Lower lobe of right lung (tissue), 2 donors: ENCODE data around the gene CDC40. TPM values are rescaled to one million over a fixed set of nuclear protein-coding genes. Genes with fewer than 3 reads are reported as not detected.

ENCODE experiments used
- ATAC-seq, 2 donors: fragments of 200-7000 bp; cut with Tn5 transposase; one replicate each; pipeline ENCODE4 v1.9.1; 2020 to 2022; ENCODE audit warnings: mild to moderate bottlenecking in 2 of 2, moderate library complexity in 2 of 2
- DNase-seq: peaks from one replicate; pipeline ENCODE4 v3.0.0-alpha.2; 2020
- H3K27ac ChIP-seq: fragments of 200-600 bp; one replicate; pipeline ENCODE4 v1.8.0; 2022
- H3K27me3 ChIP-seq: fragments of 200-600 bp; one replicate; pipeline ENCODE4 v1.8.0; 2022; ENCODE audit warnings: low read depth
- H3K36me3 ChIP-seq: fragments of 200-600 bp; one replicate; pipeline ENCODE4 v1.8.0; 2022; ENCODE audit warnings: mild to moderate bottlenecking
- H3K4me1 ChIP-seq: fragments of 200-600 bp; one replicate; pipeline ENCODE4 v1.8.0; 2022
- H3K4me3 ChIP-seq: fragments of 200-600 bp; one replicate; pipeline ENCODE4 v1.8.0; 2022; ENCODE audit warnings: mild to moderate bottlenecking
- H3K9me3 ChIP-seq: fragments of 200-600 bp; one replicate; pipeline ENCODE4 v1.8.0; 2022
- CTCF ChIP-seq: fragments of 200-600 bp; IDR thresholded peaks from one replicate; pipeline ENCODE4 v1.8.0; 2022; ENCODE audit warnings: antibody characterized with exemption, mild to moderate bottlenecking
- intact Hi-C: fragments of 100-400 bp; cut with DNase I; formaldehyde crosslinking; loops from one replicate; pipeline ENCODE4 v1.11.0; 2022
- total RNA-seq: library from RNA; stranded (reverse); fragmentation: NEBNext Ultra II Directional; extraction: Animal tissue kit (Norgen Biotek cat#: 25700); gene quantifications from one replicate; pipeline ENCODE4 v1.2.1, GENCODE V29; 2021
- donor health status: DM: no; HTN: yes; CAD: no; lungs with severe emphysema.

CDC40 gene
- total RNA-seq, 1 donor from 2014 or later: 27.9 TPM

DNA sequence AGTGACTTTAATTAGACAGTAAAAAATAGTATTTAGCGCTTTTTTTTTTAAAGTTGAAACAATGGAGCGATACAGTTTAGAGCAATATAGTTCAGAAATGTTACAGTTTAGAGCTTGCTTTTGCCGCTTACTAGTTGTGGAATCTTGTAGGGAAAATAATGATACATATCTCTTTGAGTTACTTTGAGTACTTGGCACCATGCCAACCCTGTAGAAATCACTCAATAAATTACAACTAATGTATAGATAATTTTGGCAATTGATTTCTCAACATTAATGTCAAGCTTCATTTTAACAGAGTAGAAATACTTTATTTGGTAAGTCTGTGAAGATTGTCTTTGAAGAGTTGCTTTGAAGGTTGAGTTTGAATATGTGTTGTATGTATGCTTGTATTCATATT, 27.4 kb downstream of the CDC40 start:
- ATAC-seq (no peak), DNase-seq (no peak)
- H3K27me3 ChIP-seq: no peaks in the 10 kb centered on the region
- peaks cover 50% of the 10 kb centered on the region for H3K36me3 ChIP-seq
- H3K4me1 ChIP-seq: no peaks in the 10 kb centered on the region
- TF ChIP-seq CTCF: no peak
- H3K9me3 ChIP-seq: no peaks in the 10 kb centered on the region
- H3K27ac ChIP-seq: no peak overlapping the region
- intact Hi-C loops: no loop called here
- no peak overlapping the region for H3K4me3 ChIP-seq

DNA sequence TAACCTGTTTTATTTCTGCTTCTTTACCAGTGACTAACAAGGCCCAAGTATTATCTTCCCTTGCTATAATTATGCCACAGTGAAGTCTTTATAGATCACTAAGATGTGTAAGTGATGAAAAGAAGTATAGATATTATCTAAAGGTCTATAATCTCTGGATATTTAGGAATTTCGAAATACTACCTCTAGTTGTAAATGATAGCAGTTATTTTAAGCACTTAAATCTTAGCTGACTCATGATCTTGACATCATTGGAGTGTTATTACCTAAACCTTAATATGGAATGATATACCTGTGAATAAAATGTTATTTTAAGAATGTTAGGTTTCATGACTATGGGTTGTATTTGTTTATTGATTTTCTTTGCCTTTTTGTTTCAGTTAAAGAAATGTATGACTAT, 31.5 kb downstream of the CDC40 start:
- H3K9me3 ChIP-seq: no peaks in the 10 kb centered on the region
- peaks cover 91% of the 10 kb centered on the region for H3K36me3 ChIP-seq
- no peaks in the 10 kb centered on the region for H3K27me3 ChIP-seq
- no peaks in the 10 kb centered on the region for H3K4me1 ChIP-seq
- intact Hi-C loops: no loop called here
- no peak overlapping the region for H3K4me3 ChIP-seq
- DNase-seq: no peak
- H3K27ac ChIP-seq: no peak overlapping the region
- no peak for ATAC-seq
- TF ChIP-seq CTCF: no peak

DNA sequence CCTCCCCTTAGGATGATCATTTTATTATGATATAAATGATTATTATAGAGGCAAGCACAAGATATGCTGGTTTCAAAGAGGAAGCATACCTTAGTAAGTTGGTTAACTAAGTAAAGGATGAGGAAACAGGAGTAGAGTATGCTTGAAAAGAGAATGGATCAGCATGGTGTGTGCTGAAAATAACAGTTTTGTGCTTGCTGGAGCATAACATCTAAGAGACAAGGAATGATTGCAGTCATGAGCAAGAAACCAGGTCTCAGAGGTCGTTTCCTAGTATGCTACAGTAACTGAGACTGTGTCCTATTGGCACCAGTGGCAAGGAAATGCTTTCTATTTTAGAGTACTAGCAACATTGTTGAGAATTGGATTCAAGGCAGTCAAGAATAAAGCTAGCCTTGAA, 34.1 kb downstream of the CDC40 start:
- Histone ChIP-seq H3K27me3 (no peaks in the 10 kb centered on the region), H3K4me3 (no peak overlapping the region), H3K9me3 (no peaks in the 10 kb centered on the region), H3K36me3 (peaks cover 97% of the 10 kb centered on the region), H3K27ac (no peak overlapping the region), H3K4me1 (no peaks in the 10 kb centered on the region)
- no peak for TF ChIP-seq CTCF
- ATAC-seq (no peak), DNase-seq (no peak)
- intact Hi-C loops: no loop called here

DNA sequence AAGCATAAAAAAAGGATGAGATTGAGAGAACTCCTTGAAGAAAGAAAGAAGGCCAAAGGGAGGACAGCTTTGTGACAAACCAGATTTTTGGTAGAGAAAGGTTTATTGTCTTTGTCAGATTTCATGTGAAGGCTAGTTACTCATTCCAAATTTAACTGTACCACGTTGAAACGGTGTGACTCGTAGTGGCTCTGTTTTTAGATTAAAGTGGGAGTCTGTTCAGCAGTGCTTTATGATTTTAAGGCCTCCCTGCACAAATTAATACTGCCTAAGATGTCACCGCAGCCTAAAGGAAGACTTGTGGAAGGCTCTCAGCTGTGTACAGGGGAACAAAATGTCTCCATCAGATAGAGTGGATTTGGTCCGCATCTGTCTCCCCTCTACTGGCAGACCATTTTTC, 35.9 kb downstream of the CDC40 start:
- no peak for TF ChIP-seq CTCF
- ATAC-seq: no peak
- intact Hi-C loops: no loop called here

DNA sequence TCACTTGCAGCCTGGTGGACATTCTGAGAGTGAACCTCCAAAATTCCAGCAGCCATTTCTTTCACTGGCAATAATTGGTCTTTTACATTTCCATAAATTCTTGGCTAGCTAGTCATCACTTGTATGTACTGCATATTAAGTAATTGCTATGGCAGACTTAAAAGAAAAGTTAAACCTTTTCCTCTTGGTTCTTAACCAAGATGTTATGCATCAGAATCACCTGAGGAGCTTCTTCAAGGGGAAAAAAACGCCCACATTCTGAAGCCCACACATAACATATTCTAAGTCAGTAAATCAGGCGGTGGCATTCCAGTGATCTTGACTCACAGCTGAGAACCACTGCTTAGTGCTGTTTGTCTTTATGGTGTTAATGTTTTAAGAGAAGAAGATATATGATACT, 37.0 kb downstream of the CDC40 start:
- Histone ChIP-seq H3K9me3 (no peaks in the 10 kb centered on the region), H3K4me1 (no peaks in the 10 kb centered on the region), H3K36me3 (peaks cover 96% of the 10 kb centered on the region), H3K27ac (no peak overlapping the region), H3K4me3 (no peak overlapping the region), H3K27me3 (no peaks in the 10 kb centered on the region)
- intact Hi-C loops: no loop called here
- ATAC-seq (no peak), DNase-seq (no peak)
- TF ChIP-seq CTCF: no peak

More for the DNA sequence above, 35.9 kb downstream of the CDC40 start:
- no peak overlapping the region for H3K4me3 ChIP-seq
- H3K27me3 ChIP-seq: no peaks in the 10 kb centered on the region
- H3K9me3 ChIP-seq: no peaks in the 10 kb centered on the region
- no peaks in the 10 kb centered on the region for H3K4me1 ChIP-seq
- no peak overlapping the region for H3K27ac ChIP-seq
- DNase-seq: no peak
- H3K36me3 ChIP-seq: peaks cover 100% of the 10 kb centered on the region

- no peak for TF ChIP-seq CTCF
- Histone ChIP-seq H3K9me3 (no peaks in the 10 kb centered on the region), H3K27me3 (no peaks in the 10 kb centered on the region), H3K4me1 (no peaks in the 10 kb centered on the region), H3K27ac (no peak overlapping the region), H3K4me3 (no peak overlapping the region), H3K36me3 (peaks cover 75% of the 10 kb centered on the region)
- intact Hi-C loops: no loop called here
- ATAC-seq (no peak), DNase-seq (no peak)
These were observed 41.5 kb downstream of the CDC40 start for GRCh38 chr6:110221738-110222137.
